ENCODE results near the gene RGS9. TPM values are rescaled to one million over a fixed set of nuclear protein-coding genes. Genes with fewer than 3 reads are reported as not detected.

The RGS9 gene
- total and polyA plus RNA-seq, 2 experiments from 2014 or later, result 12.8 to 29.6 TPM

DNA sequence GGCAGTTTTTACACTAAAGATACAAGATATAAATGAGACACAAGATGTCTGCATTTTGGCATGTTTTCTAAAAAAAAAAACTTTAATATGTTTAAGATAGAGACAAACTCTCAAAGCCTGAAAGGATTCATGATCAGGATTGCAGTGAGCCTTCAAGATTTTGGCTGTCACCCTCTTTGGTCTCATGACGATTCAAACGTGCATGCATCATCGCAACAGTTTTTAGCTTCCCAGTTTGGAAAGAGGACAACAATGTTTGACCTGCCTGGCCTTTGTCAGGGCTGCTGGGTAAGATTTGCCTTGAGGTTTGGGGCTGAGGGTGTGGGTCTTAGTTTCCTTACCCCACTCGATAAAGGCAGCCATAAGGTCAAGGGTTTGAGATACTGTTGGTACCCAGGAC is 134.1 kb downstream of the RGS9 start:
- no peaks in the 10 kb centered on the region for H3K4me1 ChIP-seq (ENCODE audit: insufficient read depth)
- Mint-ChIP-seq H3K36me3 (ENCODE audit: low read depth) (no peaks in the 10 kb centered on the region), H3K4me3 (no peak overlapping the region), H3K9me3 (peaks cover 3% of the 10 kb centered on the region; the same call in 2 of the 3 replicates), H3K27me3 (ENCODE audit: insufficient read depth, low read depth, poor library complexity) (no peaks in the 10 kb centered on the region), H3K4me1 (peaks cover 4% of the 10 kb centered on the region; the same call in 2 of the 3 replicates), H3K27ac (no peak overlapping the region)
- H3K79me2 ChIP-seq (replicated peaks; ENCODE audit: insufficient read depth), result no peaks in the 10 kb centered on the region
- no peak for DNase-seq (ENCODE audit: low spot score)
- no peak for ATAC-seq
- H3F3A ChIP-seq (replicated peaks; ENCODE audit: low read depth), result no peaks in the 10 kb centered on the region
- H4K20me1 ChIP-seq (replicated peaks; ENCODE audit: insufficient read depth), result no peaks in the 10 kb centered on the region
- H3K27me3 ChIP-seq (ENCODE audit: insufficient read depth), result no peaks in the 10 kb centered on the region
- TF ChIP-seq, protein P1, sequence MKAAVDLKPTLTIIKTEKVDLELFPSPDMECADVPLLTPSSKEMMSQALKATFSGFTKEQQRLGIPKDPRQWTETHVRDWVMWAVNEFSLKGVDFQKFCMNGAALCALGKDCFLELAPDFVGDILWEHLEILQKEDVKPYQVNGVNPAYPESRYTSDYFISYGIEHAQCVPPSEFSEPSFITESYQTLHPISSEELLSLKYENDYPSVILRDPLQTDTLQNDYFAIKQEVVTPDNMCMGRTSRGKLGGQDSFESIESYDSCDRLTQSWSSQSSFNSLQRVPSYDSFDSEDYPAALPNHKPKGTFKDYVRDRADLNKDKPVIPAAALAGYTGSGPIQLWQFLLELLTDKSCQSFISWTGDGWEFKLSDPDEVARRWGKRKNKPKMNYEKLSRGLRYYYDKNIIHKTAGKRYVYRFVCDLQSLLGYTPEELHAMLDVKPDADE (IDR thresholded peaks at IDR 0.05), result no peak
- TF ChIP-seq ZNF462 (CRISPR knock-in tag; IDR thresholded peaks at IDR 0.05) (no peak), EZH2 (IDR thresholded peaks at IDR 0.05; ENCODE audit: low read depth, unreplicated experiment) (no peak), STAT1 (IDR thresholded peaks at IDR 0.05; ENCODE audit: unreplicated experiment) (no peak), NANOG (IDR thresholded peaks at IDR 0.05; ENCODE audit: borderline replicate concordance) (no peak), JUNB (IDR thresholded peaks at IDR 0.05; ENCODE audit: unreplicated experiment) (no peak), POLR2AphosphoS5 (IDR thresholded peaks at IDR 0.05; ENCODE audit: low read depth) (no peak), EZH2phosphoT487 (IDR thresholded peaks at IDR 0.05; ENCODE audit: unreplicated experiment) (no peak), REST (IDR thresholded peaks at IDR 0.05; ENCODE audit: unreplicated experiment) (no peak), CTCF (conservative IDR thresholded peaks at IDR 0.05; ENCODE audit: low read depth in 2 of 2) (no peak), CREB1 (CRISPR knock-in tag; IDR thresholded peaks at IDR 0.05; ENCODE audit: low read depth) (no peak), ZNF331 (CRISPR knock-in tag; IDR thresholded peaks at IDR 0.05; ENCODE audit: low read depth) (no peak), ZNF114 (CRISPR knock-in tag; IDR thresholded peaks at IDR 0.05) (no peak)
- H3K4me2 ChIP-seq, result no peak overlapping the region
- no peaks in the 10 kb centered on the region for H3K36me3 ChIP-seq (ENCODE audit: insufficient read depth)
- 0 out of 2 replicates have a peak, but pooled peaks cover 2% of the 10 kb centered on the region for H3K9me2 ChIP-seq (ENCODE audit: insufficient read depth)
- H3K4me3 ChIP-seq, result no peak overlapping the region
- peak overlapping the region; percentile 73 for H2AFZ ChIP-seq
- H3K27ac ChIP-seq (ENCODE audit: low read depth), result no peak overlapping the region
